ENCODE measurements around the gene PDE1A.

The PDE1A gene

GRCh38 chr2:182426918-182427240 lies at the start of gene PDE1A:
Gene PDE1A (minus strand): TSS chr2:182427036.
- DNase-seq, result no peak

DNA sequence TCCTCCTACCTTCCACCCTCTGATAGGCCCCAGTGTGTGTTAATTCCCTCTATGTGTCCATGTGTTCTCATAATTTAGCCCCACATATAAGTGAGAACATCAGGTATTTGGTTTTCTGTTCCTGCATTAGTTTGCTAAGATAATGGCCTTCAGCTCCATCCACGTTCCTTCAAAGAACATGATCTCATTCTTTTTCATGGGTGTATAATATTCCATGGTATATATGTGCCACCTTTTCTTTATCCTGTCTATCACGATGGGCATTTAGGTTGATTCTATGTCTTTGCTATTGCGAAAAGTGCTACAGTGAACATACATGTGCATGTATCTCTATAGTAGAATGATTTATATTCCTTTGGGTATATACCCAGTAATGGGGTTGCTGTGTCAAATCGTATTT lies 46.8 kb upstream of the PDE1A start:
- DNase-seq, result no peak

GRCh38 chr2:182463760-182464159 lies 36.9 kb upstream of the PDE1A start:
- DNase-seq, result no peak

DNA sequence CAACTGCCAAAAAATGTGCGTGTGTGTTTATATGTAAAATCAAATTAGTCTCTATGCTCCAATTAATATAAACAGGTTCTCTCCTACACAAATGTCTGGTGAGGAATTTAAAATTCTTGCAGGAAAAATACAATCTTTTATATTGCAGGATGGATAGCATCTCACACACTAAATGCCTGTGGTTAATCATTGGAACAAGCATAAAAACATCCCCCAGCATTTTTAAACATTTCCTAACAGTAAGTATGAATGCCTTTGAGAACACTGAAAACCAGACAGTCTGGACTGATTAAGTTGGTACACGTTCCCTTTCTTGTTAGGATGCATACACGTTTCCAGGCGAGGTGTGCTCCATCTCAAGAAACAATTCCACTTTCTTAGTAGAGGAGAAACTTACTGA lies 29.9 kb upstream of the PDE1A start:
- no peak for DNase-seq

- no peak for DNase-seq
These were observed 25.7 kb upstream of the PDE1A start for GRCh38 chr2:182452456-182452990.

DNA sequence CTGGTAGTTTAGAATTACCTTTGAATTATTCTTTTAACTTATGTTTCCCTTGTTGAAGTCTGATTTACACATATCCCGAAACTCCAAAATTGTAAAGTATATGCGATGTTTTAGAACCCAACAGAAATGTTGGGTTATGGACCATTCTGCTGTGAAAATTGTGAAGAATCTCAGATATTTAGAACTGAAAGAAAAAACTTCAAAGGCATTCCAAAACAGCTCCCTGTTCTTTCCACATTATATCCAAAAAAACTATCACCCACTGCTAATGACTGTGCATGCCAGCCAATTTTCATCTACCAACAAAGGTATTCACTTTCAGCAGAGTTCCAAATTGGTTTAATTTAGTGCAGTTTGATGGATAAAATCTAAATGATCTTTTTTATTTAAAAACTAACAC lies 21.5 kb upstream of the PDE1A start:
- DNase-seq, result no peak

GRCh38 chr2:182447863-182448262 lies 21.0 kb upstream of the PDE1A start:
- DNase-seq, result no peak

- DNase-seq, result no peak
These were observed 20.3 kb upstream of the PDE1A start for GRCh38 chr2:182447163-182447562.

DNA sequence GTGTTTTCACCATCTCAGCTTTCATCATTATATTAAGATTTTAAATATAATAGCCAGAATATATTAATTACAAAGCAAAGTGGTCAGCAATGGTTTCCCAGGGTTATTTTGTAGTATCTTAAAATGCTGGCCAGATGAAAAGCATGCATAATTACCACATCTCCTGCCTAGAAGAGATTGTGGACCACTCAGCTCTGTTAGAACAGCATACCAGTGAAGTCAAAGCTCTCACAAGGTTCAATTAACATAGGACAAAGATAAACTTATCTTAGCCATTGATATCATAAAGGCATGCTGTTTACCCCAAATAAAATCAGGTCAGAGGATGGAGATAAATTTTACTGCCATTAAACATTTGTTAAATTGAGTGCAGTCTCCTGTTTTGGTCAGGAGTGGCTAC lies 19.3 kb upstream of the PDE1A start:
- no peak for DNase-seq

- no peak for DNase-seq
These were observed 18.6 kb upstream of the PDE1A start for GRCh38 chr2:182445391-182445965.

DNA sequence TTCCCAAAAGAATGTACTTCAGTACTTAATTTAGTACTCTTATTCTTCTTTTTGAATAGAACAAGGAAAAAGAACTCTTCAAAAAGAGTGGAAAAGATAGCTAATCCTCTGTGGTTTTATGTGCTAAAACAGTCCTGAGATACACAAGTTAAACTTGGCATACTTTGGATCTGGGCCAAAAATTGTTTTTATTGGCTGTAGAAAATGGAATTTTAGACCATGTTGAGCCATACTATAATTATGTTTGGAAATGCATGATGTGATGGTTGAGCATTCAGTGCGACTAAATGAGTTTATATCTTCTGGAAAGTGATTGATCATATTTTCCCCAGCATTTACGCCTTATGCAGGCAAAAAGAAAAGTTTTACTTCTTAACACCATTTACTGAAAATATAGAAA lies 18.0 kb upstream of the PDE1A start:
- DNase-seq, result no peak

GRCh38 chr2:182444170-182444569 lies 17.3 kb upstream of the PDE1A start:
- DNase-seq, result no peak

GRCh38 chr2:182436252-182436651 lies 9.4 kb upstream of the PDE1A start:
- DNase-seq, result no peak

DNA sequence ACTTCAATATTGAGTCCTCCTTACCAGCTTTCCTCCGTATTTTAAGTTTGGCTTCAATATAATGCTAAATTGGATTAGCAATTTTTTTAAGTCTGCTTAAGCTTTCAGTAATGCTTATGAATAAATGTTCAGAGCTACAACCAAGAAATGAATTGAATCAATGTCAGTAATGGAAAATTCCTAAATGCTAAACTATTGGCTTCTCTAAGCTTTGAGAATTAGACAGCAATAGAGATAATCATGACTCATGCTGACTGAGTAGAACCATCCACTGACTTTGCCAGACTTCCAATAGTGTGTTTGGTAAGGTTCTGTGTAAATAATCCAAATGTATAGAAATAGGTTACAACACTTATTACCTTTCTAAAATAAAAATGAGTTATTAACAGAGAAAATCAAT lies 8.9 kb upstream of the PDE1A start:
- DNase-seq, result no peak

DNA sequence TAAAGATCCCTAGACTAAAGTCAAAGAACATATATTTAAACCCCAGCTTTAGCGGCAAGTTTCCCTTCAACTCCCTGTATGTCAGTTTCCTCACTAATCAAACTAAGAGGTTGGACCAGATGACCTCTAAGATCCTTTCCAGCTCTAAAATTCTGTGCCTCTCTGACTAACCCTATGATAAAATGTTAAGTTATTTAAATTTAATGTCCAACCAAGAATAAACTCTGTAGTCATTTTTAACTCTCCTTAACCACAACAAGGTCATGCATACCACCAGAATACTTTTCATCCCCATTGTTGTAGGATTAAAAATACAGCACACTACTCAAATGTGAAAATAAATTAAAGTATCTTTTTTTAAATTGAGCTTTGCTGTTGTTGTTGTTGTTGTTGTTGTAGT lies 5.2 kb upstream of the PDE1A start:
- no peak for DNase-seq

DNA sequence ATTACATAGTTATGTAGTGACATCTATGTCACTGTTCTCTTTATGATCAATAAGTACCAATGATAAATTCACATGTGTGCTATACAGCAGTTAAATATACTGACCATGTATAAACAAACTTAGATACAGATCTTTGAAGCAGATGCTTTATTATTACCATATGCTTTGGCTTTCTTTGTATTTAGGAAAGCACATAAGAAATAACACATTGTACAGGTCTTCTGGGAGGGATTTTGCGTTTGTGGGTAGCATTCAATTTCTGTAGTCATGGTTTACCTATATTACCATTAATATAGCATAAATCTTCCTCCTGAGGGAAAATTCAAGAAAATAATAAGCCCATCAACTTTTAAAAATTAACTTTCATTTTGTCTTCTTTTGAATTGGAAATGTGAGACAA lies 1.6 kb upstream of the PDE1A start:
- DNase-seq, result no peak

DNA sequence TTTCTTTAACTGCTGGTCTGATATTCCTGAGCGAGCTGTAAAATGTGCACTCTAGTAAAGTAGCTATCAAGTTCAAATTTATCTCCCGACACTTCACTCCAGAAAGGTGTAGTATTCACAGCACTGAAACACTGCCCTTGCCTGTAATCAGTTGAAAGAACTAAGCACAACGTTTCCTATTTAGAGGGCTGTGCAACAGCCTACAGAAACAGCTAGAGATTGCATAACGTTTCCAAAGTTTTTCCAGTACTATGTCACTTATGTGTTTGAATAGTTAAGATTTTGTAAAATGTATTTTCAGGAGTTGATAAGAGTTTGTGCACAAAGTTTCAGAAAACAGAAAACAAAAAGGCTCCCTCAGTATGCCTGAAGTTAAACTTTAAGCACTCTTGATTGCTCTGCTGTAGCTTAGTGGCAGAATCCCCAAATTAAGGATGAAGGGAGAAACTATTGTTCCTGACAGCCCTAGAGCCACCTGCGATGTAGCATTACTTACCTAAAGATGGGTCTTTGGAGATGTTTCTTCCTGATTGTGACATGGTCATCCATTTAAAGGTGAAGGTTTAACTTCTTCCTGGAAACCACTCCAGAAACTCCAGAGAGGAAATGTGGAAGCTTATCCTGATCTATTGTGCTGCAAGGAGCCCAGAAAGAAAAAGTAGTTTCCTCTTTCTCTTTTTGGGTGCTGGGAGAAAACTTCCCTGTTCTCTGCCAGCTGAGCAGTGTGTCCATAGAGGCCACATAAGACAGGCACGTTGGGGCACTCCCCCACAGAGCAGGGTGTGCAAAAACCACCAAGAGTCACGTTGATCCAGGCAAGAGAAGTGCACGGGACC lies 536 bp downstream of the PDE1A start:
- no peak for DNase-seq

DNA sequence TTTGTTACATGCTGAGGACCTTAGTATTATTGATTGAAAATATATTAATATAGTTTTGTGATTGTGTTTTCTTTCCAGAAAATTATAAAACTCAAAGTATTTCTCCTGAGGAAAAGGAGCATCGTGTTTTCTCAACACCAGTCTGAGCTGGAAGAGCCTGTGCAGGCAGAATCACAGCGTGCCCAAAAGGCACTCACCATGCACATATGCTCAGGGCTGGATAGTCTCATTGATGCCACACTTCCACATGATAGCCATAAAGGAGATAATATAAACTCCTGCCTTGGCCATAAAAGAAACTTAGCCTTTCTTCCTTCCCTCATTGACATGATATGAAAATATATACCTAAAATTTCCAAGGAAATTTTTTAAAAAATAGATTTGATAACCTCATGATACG lies 4.0 kb downstream of the PDE1A start:
- no peak for DNase-seq

DNA sequence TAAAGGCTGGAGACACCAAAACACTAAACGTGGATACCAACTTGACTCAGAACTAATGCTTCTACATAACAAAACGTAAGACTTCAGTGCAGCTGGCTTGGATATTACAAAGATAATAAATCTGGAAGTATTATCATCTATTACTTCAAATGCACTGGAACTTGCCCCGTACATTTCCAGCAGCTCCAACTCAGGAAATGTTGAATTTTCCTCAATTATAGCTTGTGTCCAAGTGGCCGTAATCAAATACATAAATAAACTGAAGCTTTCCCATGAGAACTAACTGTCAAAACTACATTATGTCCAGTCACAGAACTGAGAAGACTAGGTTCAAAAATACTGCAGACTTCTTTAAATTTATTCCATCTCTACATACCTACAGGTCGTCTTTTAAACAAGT lies 6.2 kb downstream of the PDE1A start:
- DNase-seq, result no peak

- no peak for DNase-seq
These were observed 10.0 kb downstream of the PDE1A start for GRCh38 chr2:182416861-182417260.

GRCh38 chr2:182416191-182416590 lies 10.6 kb downstream of the PDE1A start:
- DNase-seq, result no peak

DNA sequence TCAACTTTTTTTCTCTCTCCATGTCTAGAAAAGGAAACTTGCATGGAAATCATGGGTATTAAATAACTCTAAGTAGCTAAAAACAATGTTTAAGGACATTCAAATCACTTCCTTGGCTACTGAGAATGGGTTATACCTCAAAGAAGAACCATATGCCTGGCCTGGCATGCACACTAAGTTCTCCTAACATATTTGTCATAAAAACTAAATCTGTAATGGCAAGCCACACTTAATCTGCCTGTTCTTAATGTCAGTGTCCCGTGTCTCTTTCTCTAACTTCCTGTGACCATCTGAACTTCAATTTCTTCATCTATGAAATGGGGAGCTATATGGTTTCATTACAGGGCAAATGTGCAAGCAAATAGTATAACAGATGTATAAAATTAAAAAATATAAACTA lies 11.1 kb downstream of the PDE1A start:
- no peak for DNase-seq

DNA sequence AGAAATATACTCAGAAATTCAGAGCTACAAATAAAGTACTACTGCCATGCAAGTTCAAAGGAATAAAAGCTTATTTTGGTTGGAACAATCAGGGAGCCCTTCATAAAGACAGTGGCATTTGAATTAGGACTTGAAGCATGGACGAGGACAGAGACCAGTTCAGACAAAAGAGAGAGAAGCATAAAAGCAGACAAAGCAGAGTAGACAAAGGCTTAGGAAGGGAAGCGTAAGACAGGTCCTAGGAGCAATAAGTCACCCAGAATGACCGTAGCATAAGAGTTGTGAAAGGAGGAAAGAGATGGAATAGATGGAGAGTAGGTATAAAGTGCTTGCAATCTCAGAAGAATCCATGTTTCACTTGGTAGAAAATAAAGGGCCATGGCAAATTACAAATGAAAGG lies 14.0 kb downstream of the PDE1A start:
- no peak for DNase-seq

DNA sequence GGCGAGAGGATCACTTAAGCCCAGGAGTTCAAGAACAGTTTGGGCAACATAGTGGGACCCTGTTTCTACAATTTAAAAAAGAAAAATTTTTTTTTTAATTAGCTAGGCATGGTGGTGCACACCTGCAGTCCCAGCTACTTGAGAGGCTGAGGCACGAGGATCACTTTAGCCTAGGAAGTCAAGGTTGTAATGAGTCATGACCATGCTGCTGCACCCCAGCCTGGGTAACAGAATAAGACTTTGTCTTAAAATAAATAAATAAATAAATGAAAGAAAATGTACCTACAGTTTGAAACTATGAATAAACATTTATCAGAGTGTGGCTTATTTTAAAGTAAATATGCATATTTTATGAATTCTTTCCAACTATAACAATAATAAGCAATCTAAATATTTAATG lies 16.7 kb downstream of the PDE1A start:
- DNase-seq, result no peak

DNA sequence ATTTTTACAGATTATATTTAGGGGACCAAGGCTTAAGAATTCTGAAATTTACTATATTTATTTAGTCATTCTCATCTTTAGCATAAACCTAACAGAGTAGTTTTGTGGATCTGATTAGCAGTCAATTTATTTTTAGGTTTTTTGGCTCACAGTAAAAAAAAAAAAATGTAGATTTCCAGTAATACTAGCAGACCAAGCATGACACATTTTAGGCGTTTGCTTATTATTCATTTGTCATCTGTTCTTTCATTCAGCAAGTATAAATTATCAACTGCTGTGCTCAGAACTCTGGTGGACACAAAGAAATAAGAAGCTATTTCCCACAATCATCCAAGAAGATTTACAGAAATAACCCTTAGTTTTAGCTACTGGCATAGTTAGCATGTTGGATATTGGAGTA lies 20.6 kb downstream of the PDE1A start:
- DNase-seq, result no peak

Data from NCI-H2107 (cell line).